BLaER1 (cell line): ENCODE measurements around the gene SPIRE2.

Source experiments
- H3K27ac ChIP-seq: shearing (Covaris generic); formaldehyde crosslinking; 2 replicates; pipeline ENCODE4 v1.8.1; 2022
- H3K27me3 ChIP-seq: shearing (Covaris generic); formaldehyde crosslinking; 2 replicates; pipeline ENCODE4 v1.8.1; 2022
- H3K36me3 ChIP-seq: shearing (Covaris generic); formaldehyde crosslinking; 2 replicates; pipeline ENCODE4 v1.8.1; 2022
- H3K4me1 ChIP-seq: shearing (Covaris generic); formaldehyde crosslinking; 2 replicates; pipeline ENCODE4 v1.8.1; 2022
- H3K4me2 ChIP-seq: shearing (Covaris generic); formaldehyde crosslinking; 2 replicates; pipeline ENCODE4 v1.8.1; 2022
- H3K4me3 ChIP-seq: shearing (Covaris generic); formaldehyde crosslinking; 2 replicates; pipeline ENCODE4 v1.8.1; 2022
- H3K9ac ChIP-seq: shearing (Covaris generic); formaldehyde crosslinking; 2 replicates; pipeline ENCODE4 v1.8.1; 2022
- H3K9me3 ChIP-seq: shearing (Covaris generic); formaldehyde crosslinking; 2 replicates; pipeline ENCODE4 v1.8.1; 2022
- H4K20me1 ChIP-seq: shearing (Covaris generic); formaldehyde crosslinking; 2 replicates; pipeline ENCODE4 v1.8.1; 2022
- Cebpa-rat ChIP-seq: shearing (Covaris generic); IDR thresholded peaks from 2 replicates; pipeline ENCODE4 v1.8.1; 2022

SPIRE2 gene

DNA sequence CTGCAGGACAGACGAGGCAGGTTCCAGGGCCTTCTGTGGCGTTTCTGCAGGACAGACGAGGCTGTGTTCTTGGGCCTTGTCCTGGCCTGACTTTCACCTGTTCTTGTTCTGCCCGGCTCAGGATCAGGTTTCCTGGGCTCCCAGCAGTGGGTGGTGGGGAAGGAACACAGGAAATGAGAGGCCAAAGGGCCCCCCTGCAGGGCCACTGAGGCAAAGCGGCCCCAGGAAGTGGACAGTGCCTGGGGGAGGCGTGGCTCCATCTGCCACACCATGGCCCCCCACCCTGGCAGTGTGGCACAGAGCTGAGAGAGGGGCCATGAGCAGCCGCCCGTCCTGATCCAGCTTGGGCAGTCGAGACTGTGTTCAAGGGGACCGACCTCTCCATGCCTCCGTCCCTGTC is 20.7 kb downstream of the SPIRE2 start:
- H3K27ac ChIP-seq, result no peak overlapping the region
- no peaks in the 10 kb centered on the region for H3K9me3 ChIP-seq
- H3K36me3 ChIP-seq, result no peaks in the 10 kb centered on the region
- H4K20me1 ChIP-seq, result no peaks in the 10 kb centered on the region
- H3K4me2 ChIP-seq, result 0 out of 2 replicates have a peak overlapping the region, but pooled peaks have one; percentile 8
- peaks cover 41% of the 10 kb centered on the region for H3K4me1 ChIP-seq
- no peaks in the 10 kb centered on the region for H3K27me3 ChIP-seq
- no peak for TF ChIP-seq Cebpa-rat
- no peak overlapping the region for H3K4me3 ChIP-seq
- no peak overlapping the region for H3K9ac ChIP-seq

- peaks cover 38% of the 10 kb centered on the region for H3K4me1 ChIP-seq
- H3K9ac ChIP-seq, result no peak overlapping the region
- no peak overlapping the region for H3K27ac ChIP-seq
- no peaks in the 10 kb centered on the region; the same call in 1 of the 2 replicates for H3K27me3 ChIP-seq
- no peak for TF ChIP-seq Cebpa-rat
- no peak overlapping the region for H3K4me2 ChIP-seq
- no peak overlapping the region for H3K4me3 ChIP-seq
- H3K36me3 ChIP-seq, result no peaks in the 10 kb centered on the region
- H3K9me3 ChIP-seq, result no peaks in the 10 kb centered on the region
- H4K20me1 ChIP-seq, result peaks cover 11% of the 10 kb centered on the region
These were observed 25.2 kb downstream of the SPIRE2 start for GRCh38 chr16:89853306-89853993.

GRCh38 chr16:89855301-89855945 is 27.1 kb downstream of the SPIRE2 start:
- peaks cover 30% of the 10 kb centered on the region for H3K4me1 ChIP-seq
- H3K27me3 ChIP-seq, result no peaks in the 10 kb centered on the region; the same call in 1 of the 2 replicates
- peak overlapping the region; percentile 27; the same call in 1 of the 2 replicates for H3K4me3 ChIP-seq
- H3K9ac ChIP-seq, result peak overlapping the region; percentile 38; the same call in 1 of the 2 replicates
- H4K20me1 ChIP-seq, result peaks cover 11% of the 10 kb centered on the region
- H3K36me3 ChIP-seq, result no peaks in the 10 kb centered on the region
- no peaks in the 10 kb centered on the region for H3K9me3 ChIP-seq
- peak overlapping the region; percentile 41 for H3K27ac ChIP-seq
- TF ChIP-seq Cebpa-rat, result no peak
- H3K4me2 ChIP-seq, result peak overlapping the region; percentile 95

GRCh38 chr16:89855986-89856385 is 27.7 kb downstream of the SPIRE2 start:
- H3K4me2 ChIP-seq, result peak overlapping the region; percentile 95
- peaks cover 11% of the 10 kb centered on the region for H4K20me1 ChIP-seq
- no peaks in the 10 kb centered on the region for H3K36me3 ChIP-seq
- no peaks in the 10 kb centered on the region; the same call in 1 of the 2 replicates for H3K27me3 ChIP-seq
- H3K27ac ChIP-seq, result peak overlapping the region; percentile 41; the same call in 1 of the 2 replicates
- H3K9me3 ChIP-seq, result no peaks in the 10 kb centered on the region
- H3K4me1 ChIP-seq, result peaks cover 30% of the 10 kb centered on the region
- H3K9ac ChIP-seq, result no peak overlapping the region; the same call in 1 of the 2 replicates
- peak overlapping the region; percentile 27; the same call in 1 of the 2 replicates for H3K4me3 ChIP-seq
- no peak for TF ChIP-seq Cebpa-rat

- Histone ChIP-seq H3K9me3 (no peaks in the 10 kb centered on the region), H3K27ac (no peak overlapping the region), H4K20me1 (peaks cover 11% of the 10 kb centered on the region), H3K9ac (no peak overlapping the region), H3K36me3 (no peaks in the 10 kb centered on the region), H3K27me3 (no peaks in the 10 kb centered on the region; the same call in 1 of the 2 replicates), H3K4me2 (no peak overlapping the region), H3K4me3 (no peak overlapping the region), H3K4me1 (peaks cover 48% of the 10 kb centered on the region)
- no peak for TF ChIP-seq Cebpa-rat
These were observed 30.8 kb downstream of the SPIRE2 start for GRCh38 chr16:89858973-89859614.

GRCh38 chr16:89859615-89860007 is 31.3 kb downstream of the SPIRE2 start:
- H3K9ac ChIP-seq, result no peak overlapping the region
- H4K20me1 ChIP-seq, result peaks cover 11% of the 10 kb centered on the region
- TF ChIP-seq Cebpa-rat, result no peak
- H3K9me3 ChIP-seq, result no peaks in the 10 kb centered on the region
- no peak overlapping the region for H3K4me3 ChIP-seq
- H3K4me2 ChIP-seq, result no peak overlapping the region
- H3K27me3 ChIP-seq, result no peaks in the 10 kb centered on the region; the same call in 1 of the 2 replicates
- peaks cover 48% of the 10 kb centered on the region for H3K4me1 ChIP-seq
- no peaks in the 10 kb centered on the region for H3K36me3 ChIP-seq
- H3K27ac ChIP-seq, result no peak overlapping the region

- Histone ChIP-seq H3K4me1 (peaks cover 44% of the 10 kb centered on the region), H4K20me1 (peaks cover 4% of the 10 kb centered on the region), H3K4me2 (no peak overlapping the region)
These were observed 32.6 kb downstream of the SPIRE2 start for GRCh38 chr16:89860747-89861304.

GRCh38 chr16:89861648-89862047 is 33.4 kb downstream of the SPIRE2 start:
- Histone ChIP-seq H3K4me1 (peaks cover 36% of the 10 kb centered on the region), H3K27me3 (no peaks in the 10 kb centered on the region), H3K9me3 (no peaks in the 10 kb centered on the region), H3K4me3 (no peak overlapping the region), H3K27ac (no peak overlapping the region), H3K36me3 (no peaks in the 10 kb centered on the region), H3K9ac (no peak overlapping the region), H3K4me2 (no peak overlapping the region), H4K20me1 (no peaks in the 10 kb centered on the region)
- no peak for TF ChIP-seq Cebpa-rat

More at GRCh38 chr16:89860747-89861304, 32.6 kb downstream of the SPIRE2 start:
- H3K27me3 ChIP-seq, result no peaks in the 10 kb centered on the region; the same call in 1 of the 2 replicates
- no peak overlapping the region for H3K4me3 ChIP-seq
- TF ChIP-seq Cebpa-rat, result no peak
- no peaks in the 10 kb centered on the region for H3K36me3 ChIP-seq
- H3K27ac ChIP-seq, result no peak overlapping the region
- H3K9me3 ChIP-seq, result no peaks in the 10 kb centered on the region
- no peak overlapping the region for H3K9ac ChIP-seq

GRCh38 chr16:89862732-89863131 is 34.5 kb downstream of the SPIRE2 start:
- TF ChIP-seq Cebpa-rat, result no peak
- Histone ChIP-seq H3K4me2 (peak overlapping the region; percentile 89), H4K20me1 (no peaks in the 10 kb centered on the region), H3K9me3 (peaks cover 7% of the 10 kb centered on the region), H3K27me3 (no peaks in the 10 kb centered on the region), H3K4me1 (peaks cover 33% of the 10 kb centered on the region), H3K9ac (peak overlapping the region; percentile 67; the same call in 1 of the 2 replicates), H3K4me3 (no peak overlapping the region), H3K36me3 (0 out of 2 replicates have a peak, but pooled peaks cover 2% of the 10 kb centered on the region), H3K27ac (peak overlapping the region; percentile 78)
